Body of pancreas (tissue), 4 donors: ENCODE measurements around the gene GPR132. TPM values are rescaled to one million over a fixed set of nuclear protein-coding genes. Genes with fewer than 3 reads are reported as not detected.

Source experiments
- ATAC-seq: fragments of 150-250 bp; one replicate; pipeline ENCODE4 v1.9.1; 2016
- DNase-seq, 4 donors: peaks; one replicate each; pipeline ENCODE4 v3.0.0-alpha.2; 2019
- H3K27ac ChIP-seq, 4 donors: fragments of 200-600 bp; sonication (generic); 1 replicate in 3 of 4; 2 replicates in 1 of 4; pipeline versions ENCODE4 v1.5.1 to v1.6.1; 2016 to 2019; ENCODE audit warnings: mild to moderate bottlenecking in 1 of 4, mixed read lengths in 1 of 4, moderate library complexity in 1 of 4
- H3K27me3 ChIP-seq, 2 donors: fragments of 200-600 bp; sonication (generic); one replicate each; pipeline ENCODE4 v1.6.0; 2016; ENCODE audit warnings: mild to moderate bottlenecking in 1 of 2
- H3K36me3 ChIP-seq, 2 donors: fragments of 200-600 bp; sonication (generic); replicated peaks in 1 of 2; 2 replicates each; pipeline ENCODE4 v1.5.1; 2016; ENCODE audit warnings: low read depth in 2 of 2; ENCODE audit not compliant: insufficient read depth in 1 of 2
- H3K4me1 ChIP-seq: fragments of 200-600 bp; sonication (generic); one replicate; pipeline ENCODE4 v1.6.0; 2016
- H3K4me3 ChIP-seq, 2 donors: fragments of 200-600 bp; sonication (generic); 1 replicate in 1 of 2; 2 replicates in 1 of 2; pipeline ENCODE4 v1.5.1; 2016 to 2019
- H3K9me3 ChIP-seq, 3 donors: fragments of 200-600 bp; sonication (generic); 1 replicate in 2 of 3; 2 replicates in 1 of 3; pipeline ENCODE4 v1.5.1; 2016
- CTCF ChIP-seq, 7 experiments: fragments of 450-650 bp in 4 of 7; fragments of 200-600 bp in 3 of 7; sonication (generic) in 3 of 7; IDR thresholded peaks; one replicate each; pipeline ENCODE4 v1.5.1; 2016 to 2019; ENCODE audit warnings: antibody characterized with exemption in 7 of 7
- POLR2A ChIP-seq, 3 donors: fragments of 450-650 bp; IDR thresholded peaks; one replicate each; pipeline ENCODE4 v1.6.1; 2016; ENCODE audit warnings: antibody characterized with exemption in 3 of 3, mild to moderate bottlenecking in 2 of 3
- WGBS, 2 donors: methylation state at CpG; one replicate each; pipeline ENCODE4 v1.1.5; 2017; 5-methylcytosine and 5-hydroxymethylcytosine counted together
- intact Hi-C: fragments of 100-400 bp; cut with DNase I; formaldehyde crosslinking; loops from one replicate; pipeline ENCODE4 v1.15.1; 2023
- total RNA-seq, 2 donors: library from RNA; depleted of rRNA; stranded (reverse); fragments of >200 nt; gene quantifications; one replicate each; pipeline ENCODE4 v1.1.0, GENCODE V29; 2016

Gene GPR132
- total RNA-seq, 2 donors from 2014 or later, result 1.0 TPM; not detected in 1

- Histone ChIP-seq H3K4me1 (peaks cover 5% of the 10 kb centered on the region), H3K4me3 (no peak overlapping the region), H3K36me3 (no peaks in the 10 kb centered on the region), H3K9me3 (no peaks in the 10 kb centered on the region), H3K27ac (no peak overlapping the region), H3K27me3 (no peaks in the 10 kb centered on the region)
- ATAC-seq (no peak), DNase-seq (peak in 2 of 4 donors; percentile 32 to 52)
- TF ChIP-seq CTCF (IDR thresholded peaks at IDR 0.05) (no peak), POLR2A (IDR thresholded peaks at IDR 0.05) (no peak)
- intact Hi-C loops, result no loop called here
- 20 to 29% methylated on average over 5 to 21 of the region's 24 CpGs for WGBS, 2 donors
These were observed 10.4 kb upstream of the GPR132 start for GRCh38 chr14:105075379-105076295.

DNA sequence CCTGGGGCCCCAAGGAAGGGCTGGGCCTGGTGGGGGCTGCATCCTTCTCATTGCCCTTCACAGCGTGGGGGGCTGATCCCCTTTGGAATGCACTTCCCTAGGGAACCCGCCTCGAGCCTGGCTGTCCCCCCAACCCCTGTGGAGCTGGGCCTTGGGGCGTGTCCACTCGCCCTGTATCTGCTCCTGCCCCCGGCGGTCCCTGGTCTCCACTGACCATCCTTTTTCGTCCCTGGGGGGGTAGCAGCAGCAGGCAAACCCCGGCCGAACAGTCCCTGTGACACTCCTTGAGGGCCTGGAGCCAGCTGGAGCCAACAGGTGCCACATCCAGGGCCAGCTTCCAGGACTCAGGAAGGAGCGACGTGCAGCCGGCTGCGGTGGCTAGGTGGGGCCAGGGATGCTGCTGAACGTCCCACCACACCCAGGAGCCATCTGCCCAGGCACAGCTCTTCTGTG is 9.4 kb upstream of the GPR132 start:
- TF ChIP-seq CTCF (IDR thresholded peaks at IDR 0.05) (no peak), POLR2A (IDR thresholded peaks at IDR 0.05) (no peak)
- ATAC-seq (no peak), DNase-seq (no peak)
- H3K27ac ChIP-seq, result no peak overlapping the region
- peaks cover 5% of the 10 kb centered on the region for H3K4me1 ChIP-seq
- no peaks in the 10 kb centered on the region for H3K9me3 ChIP-seq
- WGBS, 2 donors, result 44% methylated on average over 14 of the region's 15 CpGs; no CpG with 5 or more reads in 1 of the 2 donors
- no peak overlapping the region for H3K4me3 ChIP-seq
- intact Hi-C loops, result no loop called here
- H3K27me3 ChIP-seq, result no peaks in the 10 kb centered on the region
- H3K36me3 ChIP-seq, result no peaks in the 10 kb centered on the region

- Histone ChIP-seq H3K27me3 (no peaks in the 10 kb centered on the region), H3K27ac (no peak overlapping the region)
- no peak for ATAC-seq
These were observed 8.7 kb upstream of the GPR132 start for GRCh38 chr14:105073720-105074600.

More at GRCh38 chr14:105073720-105074600, 8.7 kb upstream of the GPR132 start:
- Histone ChIP-seq H3K9me3 (no peaks in the 10 kb centered on the region), H3K36me3 (no peaks in the 10 kb centered on the region), H3K4me3 (no peak overlapping the region), H3K4me1 (peaks cover 5% of the 10 kb centered on the region)
- DNase-seq, result no peak
- TF ChIP-seq CTCF (IDR thresholded peaks at IDR 0.05) (no peak), POLR2A (IDR thresholded peaks at IDR 0.05) (no peak)
- intact Hi-C loops, result no loop called here
- WGBS, 2 donors, result 81 to 89% methylated on average over 9 to 17 of the region's 18 CpGs
